ENCODE measurements around the gene JAK3.

DNA sequence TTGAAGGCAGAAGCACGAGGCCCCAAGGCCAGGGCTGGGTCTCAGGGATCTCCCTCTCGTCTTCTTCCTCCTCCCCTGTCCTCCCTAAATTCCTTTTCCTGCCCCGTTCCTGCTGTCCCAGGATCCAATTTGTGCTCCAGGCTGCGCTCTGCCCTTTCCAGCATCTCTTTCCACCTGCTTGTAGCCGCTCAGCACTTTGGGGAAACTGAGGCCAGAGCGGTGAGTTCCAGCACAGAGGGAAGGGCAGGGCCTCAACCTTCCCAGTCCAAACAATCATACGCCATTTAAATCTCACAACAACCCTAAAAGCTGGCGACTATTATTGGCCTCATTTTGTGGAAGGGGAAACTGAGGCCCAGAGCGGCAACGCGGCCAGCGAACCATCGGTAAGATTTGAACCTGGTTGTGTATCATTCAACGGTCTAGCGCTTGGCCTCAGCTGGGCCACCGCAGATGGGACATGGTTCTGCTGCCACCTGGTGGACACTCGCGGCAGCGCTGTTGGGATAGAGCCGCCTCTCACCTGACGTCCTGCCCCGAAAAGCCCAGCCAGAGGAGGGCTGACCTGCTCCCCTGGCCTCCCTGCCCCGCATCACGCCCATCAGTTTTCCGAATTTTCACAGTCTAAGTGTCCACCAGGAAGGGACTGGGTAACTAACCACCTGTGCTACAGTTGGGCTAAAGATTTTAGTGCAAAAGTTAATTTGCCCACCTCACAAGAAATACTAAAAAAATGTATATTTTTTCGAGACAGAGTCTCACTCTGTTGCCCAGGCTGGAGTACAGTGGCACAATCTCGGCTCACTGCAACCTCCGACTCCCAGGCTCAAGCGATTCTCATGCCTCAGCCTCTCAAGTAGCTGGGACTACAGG is 7.7 kb upstream of the JAK3 start:
- TF ChIP-seq, protein P1, sequence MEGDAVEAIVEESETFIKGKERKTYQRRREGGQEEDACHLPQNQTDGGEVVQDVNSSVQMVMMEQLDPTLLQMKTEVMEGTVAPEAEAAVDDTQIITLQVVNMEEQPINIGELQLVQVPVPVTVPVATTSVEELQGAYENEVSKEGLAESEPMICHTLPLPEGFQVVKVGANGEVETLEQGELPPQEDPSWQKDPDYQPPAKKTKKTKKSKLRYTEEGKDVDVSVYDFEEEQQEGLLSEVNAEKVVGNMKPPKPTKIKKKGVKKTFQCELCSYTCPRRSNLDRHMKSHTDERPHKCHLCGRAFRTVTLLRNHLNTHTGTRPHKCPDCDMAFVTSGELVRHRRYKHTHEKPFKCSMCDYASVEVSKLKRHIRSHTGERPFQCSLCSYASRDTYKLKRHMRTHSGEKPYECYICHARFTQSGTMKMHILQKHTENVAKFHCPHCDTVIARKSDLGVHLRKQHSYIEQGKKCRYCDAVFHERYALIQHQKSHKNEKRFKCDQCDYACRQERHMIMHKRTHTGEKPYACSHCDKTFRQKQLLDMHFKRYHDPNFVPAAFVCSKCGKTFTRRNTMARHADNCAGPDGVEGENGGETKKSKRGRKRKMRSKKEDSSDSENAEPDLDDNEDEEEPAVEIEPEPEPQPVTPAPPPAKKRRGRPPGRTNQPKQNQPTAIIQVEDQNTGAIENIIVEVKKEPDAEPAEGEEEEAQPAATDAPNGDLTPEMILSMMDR (IDR thresholded peaks at IDR 0.05; ENCODE audit: low read depth, low read length): peak; percentile 97
- no peak for TF ChIP-seq EZH2phosphoT487 (IDR thresholded peaks at IDR 0.05; ENCODE audit: low read depth)

Measured in OCI-LY3 (cell line).